K562 (cell line): ENCODE data around the gene SFRP2. TPM values are rescaled to one million over a fixed set of nuclear protein-coding genes. Genes with fewer than 3 reads are reported as not detected.

ENCODE experiments used
- ATAC-seq: fragments of 200-7000 bp; cut with Tn5 transposase; 3 replicates; pipeline ENCODE4 v1.9.1; 2020; ENCODE audit warnings: moderate library complexity
- BruUV-seq: library from RNA; stranded (reverse); fragments of 400-500 nt; replicated peaks from 2 replicates; lab custom pipeline; 2021; lab: Mats Ljungman, UMichigan
- CTCF ChIA-PET: fragments of 300-600 bp; formaldehyde crosslinking; extraction: SDS; loops from one replicate; lab custom pipeline; 2021; ENCODE audit warnings: low intra/inter-chr PET ratio; lab: Yijun Ruan, JAX
- POLR2A ChIA-PET: fragments of 300-600, 350-650 bp; sonication (Branson Sonifier 250); formaldehyde crosslinking; extraction: SDS; loops from one replicate; lab custom pipeline; 2021; ENCODE audit warnings: antibody characterized with exemption, inconsistent platforms; lab: Yijun Ruan, JAX
- DNase-seq, 4 experiments: peaks; one replicate each; pipeline versions ENCODE4 v3.0.0 to v3.0.0-alpha.2; 2011 to 2018; ENCODE audit warnings: low spot score in 3 of 4, mixed read lengths in 3 of 4; ENCODE audit errors: extremely low read depth in 1 of 4
- FAIRE-seq: peaks from 2 replicates; lab custom pipeline; 2011; peaks lifted over from hg19 to GRCh38; lab: Jason Lieb, UNC
- H2AFZ ChIP-seq: 2 replicates; pipeline ENCODE4 v1.6.0; 2011; ENCODE audit warnings: low read depth, low read length, control low read depth, inconsistent platforms
- H3K27ac ChIP-seq: fragments of 200-600 bp; 3 replicates; pipeline ENCODE4 v1.8.0; 2011; ENCODE audit warnings: low read depth, mild to moderate bottlenecking, control low read depth, inconsistent platforms, low read length, moderate library complexity, mixed read lengths; ENCODE audit errors: extremely low read depth
- H3K27me3 ChIP-seq, 2 experiments: fragments of 300-600 bp in 1 of 2; 2 replicates in 1 of 2; 3 replicates in 1 of 2; pipeline versions ENCODE4 v1.6.0 to v1.8.0; 2011; ENCODE audit warnings: inconsistent platforms in 2 of 2, low read length in 2 of 2, mild to moderate bottlenecking in 1 of 2, mixed read lengths in 1 of 2, moderate library complexity in 1 of 2; ENCODE audit not compliant: control insufficient read depth in 2 of 2, insufficient read depth in 2 of 2
- H3K36me3 ChIP-seq: fragments of 300-600 bp; 3 replicates; pipeline ENCODE4 v1.8.0; 2011; ENCODE audit warnings: mild to moderate bottlenecking, low read length, inconsistent platforms; ENCODE audit not compliant: control insufficient read depth, insufficient read depth
- H3K4me1 ChIP-seq, 2 experiments: fragments of 200-600 bp in 1 of 2; replicated peaks in 1 of 2; 2 replicates in 1 of 2; 3 replicates in 1 of 2; pipeline versions ENCODE4 v1.5.1 to v1.8.0; 2011; ENCODE audit warnings: inconsistent platforms in 2 of 2, low read length in 2 of 2, mild to moderate bottlenecking in 1 of 2, mixed read lengths in 1 of 2, moderate library complexity in 1 of 2; ENCODE audit not compliant: control insufficient read depth in 2 of 2, insufficient read depth in 2 of 2
- H3K4me2 ChIP-seq: 2 replicates; pipeline ENCODE4 v1.6.1; 2011; ENCODE audit warnings: low read length, control low read depth, inconsistent platforms, mixed read lengths; ENCODE audit not compliant: insufficient read depth
- H3K4me3 ChIP-seq: fragments of 200-600 bp; sonication (generic), shearing (Covaris generic); 2 replicates; pipeline ENCODE4 v1.5.1; 2016; ENCODE audit warnings: control low read depth, inconsistent platforms
- H3K79me2 ChIP-seq: fragments of 200-600 bp; 3 replicates; pipeline ENCODE4 v1.8.0; 2011; ENCODE audit warnings: low read length, inconsistent platforms; ENCODE audit not compliant: control insufficient read depth, insufficient read depth
- H3K9ac ChIP-seq, 2 experiments: 2 replicates each; pipeline versions ENCODE4 v1.6.0 to v1.6.1; 2011; ENCODE audit warnings: low read depth in 2 of 2, low read length in 2 of 2, control low read depth in 1 of 2, inconsistent platforms in 1 of 2, mild to moderate bottlenecking in 1 of 2, mixed read lengths in 1 of 2; ENCODE audit not compliant: insufficient read depth in 1 of 2
- H3K9me1 ChIP-seq: one replicate; pipeline ENCODE4 v1.6.0; 2011; ENCODE audit warnings: inconsistent platforms, mild to moderate bottlenecking, low read length, moderate library complexity; ENCODE audit not compliant: control insufficient read depth, insufficient read depth
- H3K9me3 ChIP-seq: replicated peaks from 2 replicates; pipeline ENCODE4 v1.5.1; 2011; ENCODE audit warnings: low read depth, low read length, inconsistent platforms; ENCODE audit not compliant: control insufficient read depth, insufficient read depth
- H4K20me1 ChIP-seq: replicated peaks from 2 replicates; pipeline ENCODE4 v1.6.1; 2011; ENCODE audit warnings: low read length, inconsistent platforms, mixed read lengths; ENCODE audit not compliant: control insufficient read depth, insufficient read depth
- MIER1 ChIP-seq: fragments of 450-650 bp; IDR thresholded peaks from 2 replicates; pipeline ENCODE4 v1.6.1; 2016; ENCODE audit warnings: antibody characterized with exemption, mild to moderate bottlenecking, low read depth
- MLX ChIP-seq, 2 experiments: fragments of 450-650 bp in 1 of 2; sonication (generic) in 1 of 2; formaldehyde crosslinking; conservative IDR thresholded peaks; 2 replicates each; pipeline versions ENCODE4 v1.4.0 to v1.8.1; 2020 to 2022; ENCODE audit warnings: mild to moderate bottlenecking in 1 of 2, missing genetic modification reagents in 1 of 2
- PREB ChIP-seq: sonication (generic); formaldehyde crosslinking; IDR thresholded peaks from 2 replicates; pipeline ENCODE4 v1.8.1; 2023; ENCODE audit warnings: mild to moderate bottlenecking, missing genetic modification reagents
- SRSF1 ChIP-seq: fragments of 200-400 bp; formaldehyde crosslinking; IDR thresholded peaks from 2 replicates; pipeline ENCODE4 v1.6.1; 2017; ENCODE audit warnings: mild to moderate bottlenecking, low read depth, low read length, moderate library complexity
- TCFL5 ChIP-seq: fragments of 250-450 bp; sonication (Bioruptor Pico); conservative IDR thresholded peaks from 2 replicates; pipeline ENCODE4 v1.6.1; 2021; ENCODE audit warnings: mild to moderate bottlenecking, moderate library complexity, matching md5 sums
- ZC3H8 ChIP-seq: fragments of 450-650 bp; IDR thresholded peaks from 2 replicates; pipeline ENCODE4 v1.6.1; 2017
- ZNF24 ChIP-seq: fragments of 450-650 bp; IDR thresholded peaks from 2 replicates; pipeline ENCODE4 v1.6.1; 2016
- ZNF324 ChIP-seq: fragments of 250-450 bp; sonication (Bioruptor Pico); IDR thresholded peaks from 2 replicates; pipeline ENCODE4 v1.4.0; 2020; ENCODE audit warnings: mild to moderate bottlenecking
- ZNF695 ChIP-seq: fragments of 450-650 bp; formaldehyde crosslinking; IDR thresholded peaks from 2 replicates; pipeline ENCODE4 v1.4.0; 2020; ENCODE audit warnings: mild to moderate bottlenecking, moderate library complexity
- WGBS: fragments of 100-300 bp; shearing (Covaris generic); methylation state at CpG from one replicate; pipeline ENCODE4 v1.1.6; 2016; ENCODE audit warnings: low coverage, mixed read lengths; ENCODE audit not compliant: insufficient coverage; ENCODE audit errors: missing lambda C conversion rate; 5-methylcytosine and 5-hydroxymethylcytosine counted together
- in situ Hi-C: fragments of 300-500 bp; cut with MboI; formaldehyde crosslinking; loops from 4 replicates; pipeline ENCODE4 v1.15.0; 2018; ENCODE audit warnings: inconsistent platforms, mixed read lengths
- intact Hi-C: fragments of 100-400 bp; cut with micrococcal nuclease; formaldehyde crosslinking; loops from 2 replicates; pipeline ENCODE4 v1.14.2; 2022
- polyA plus RNA-seq, 8 experiments: library from polyadenylated mRNA; depleted of rRNA in 4 of 8; stranded (reverse) in 5 of 8; unstranded in 3 of 8; fragments of >200 nt; fragmentation: Nextera tagmentation in 2 of 8; fragmentation: Illumina TruSeq in 1 of 8; extraction: Ambion mirVana in 2 of 8; extraction: Trizol in 1 of 8; gene quantifications; 2 replicates each; pipeline versions ENCODE4 v1.2.1 to v1.2.3, GENCODE V29; 2011 to 2014; ENCODE audit warnings: inconsistent platforms in 1 of 8, missing spikeins in 1 of 8
- total RNA-seq, 7 experiments: library from RNA; depleted of rRNA in 6 of 7; stranded (reverse); fragments of >200 nt in 6 of 7; fragmentation: Illumina TruSeq in 2 of 7; extraction: Trizol in 2 of 7; gene quantifications; 2 replicates each; pipeline versions ENCODE4 v1.2.1 to v1.2.3, GENCODE V29; 2011 to 2021; ENCODE audit warnings: low replicate concordance in 1 of 7

Gene SFRP2
- total and polyA plus RNA-seq, 9 of the 15 experiments (the other 6 are each of a cell fraction or from before 2014, with no cell fraction given), result 0.29 TPM; not detected in 8

GRCh38 chr4:153834901-153835300 is 46.0 kb upstream of the SFRP2 start:
- Histone ChIP-seq H3K27ac (no peak overlapping the region), H3K4me2 (no peak overlapping the region), H3K9me3 (no peaks in the 10 kb centered on the region), H4K20me1 (no peaks in the 10 kb centered on the region), H3K4me3 (no peak overlapping the region), H3K9me1 (no peaks in the 10 kb centered on the region), H2AFZ (no peak overlapping the region), H3K4me1 (no peaks in the 10 kb centered on the region), H3K36me3 (no peaks in the 10 kb centered on the region), H3K79me2 (no peaks in the 10 kb centered on the region), H3K27me3 (peaks cover 0 to 9% of the 10 kb centered on the region in 2 experiments; a peak in 2 of 5 replicates), H3K9ac (no peak overlapping the region)
- ATAC-seq (no peak), FAIRE-seq (no peak), DNase-seq (no peak)
- ChIA-PET POLR2A (interaction anchor here (0.7 to 1.2 kb wide), 2 partner anchors 10 to 29 kb away, joined by 3 to 6 read pairs; no protein-coding TSS in a partner anchor), CTCF (no interaction called here)
- in situ Hi-C loops (no loop called here), intact Hi-C loops (no loop called here)
- WGBS, result 0% methylated on average over 5 of the region's 5 CpGs
- BruUV-seq, result no TSS peak
- TF ChIP-seq PREB (CRISPR knock-in tag), result no peak
- no peak for TF ChIP-seq ZNF24
- TF ChIP-seq MLX (CRISPR knock-in tag; conservative IDR thresholded peaks at IDR 0.05), result no peak
- no peak for TF ChIP-seq ZC3H8
- TF ChIP-seq MIER1, result no peak
- TF ChIP-seq ZNF695 (CRISPR knock-in tag), result no peak
- TF ChIP-seq TCFL5, result no peak
- no peak for TF ChIP-seq ZNF324 (CRISPR knock-in tag)
- TF ChIP-seq SRSF1, result no peak
